Stimulated activated CD8-positive, alpha-beta memory T cell treated with anti-CD3 and anti-CD28 coated beads, Interleukin-15, amount 100 ng/mL, for 24 hours (primary cell): ENCODE results near the gene BFSP1.

Experiments
- DNase-seq: peaks from one replicate; pipeline ENCODE4 v3.0.0-alpha.2; 2020; ENCODE audit warnings: low read depth

The BFSP1 gene

GRCh38 chr20:17557675-17558006, 26.5 kb upstream of the BFSP1 start:
- DNase-seq: no peak

GRCh38 chr20:17556837-17557674, 25.9 kb upstream of the BFSP1 start:
- no peak for DNase-seq

- no peak for DNase-seq
These were observed 23.9 kb upstream of the BFSP1 start for GRCh38 chr20:17555106-17555505.

GRCh38 chr20:17549131-17549530, 18.0 kb upstream of the BFSP1 start:
- no peak for DNase-seq

GRCh38 chr20:17545127-17545526, 13.9 kb upstream of the BFSP1 start:
- no peak for DNase-seq

- no peak for DNase-seq
These were observed 12.5 kb upstream of the BFSP1 start for GRCh38 chr20:17543531-17544131.

- no peak for DNase-seq
These were observed 11.8 kb upstream of the BFSP1 start for GRCh38 chr20:17542993-17543412.

- DNase-seq: no peak
These were observed 11.3 kb upstream of the BFSP1 start for GRCh38 chr20:17542481-17542880.

GRCh38 chr20:17541996-17542395, 10.8 kb upstream of the BFSP1 start:
- DNase-seq: no peak

- no peak for DNase-seq
These were observed 10.4 kb upstream of the BFSP1 start for GRCh38 chr20:17541596-17541995.

- no peak for DNase-seq
These were observed 7.5 kb upstream of the BFSP1 start for GRCh38 chr20:17538517-17539170.

- no peak for DNase-seq
These were observed 6.8 kb upstream of the BFSP1 start for GRCh38 chr20:17537959-17538358.

- peak; percentile 12 for DNase-seq
These were observed 5.8 kb upstream of the BFSP1 start for GRCh38 chr20:17536944-17537444.

GRCh38 chr20:17534077-17534476, 2.9 kb upstream of the BFSP1 start:
- DNase-seq: no peak

GRCh38 chr20:17533396-17533795, 2.2 kb upstream of the BFSP1 start:
- DNase-seq: no peak

GRCh38 chr20:17531665-17532025, 466 bp upstream of the BFSP1 start:
- DNase-seq: no peak

GRCh38 chr20:17530153-17530552, 1.0 kb downstream of the BFSP1 start:
- no peak for DNase-seq

- DNase-seq: no peak
These were observed 1.6 kb downstream of the BFSP1 start for GRCh38 chr20:17529586-17529985.

GRCh38 chr20:17525650-17526049, 5.5 kb downstream of the BFSP1 start:
- no peak for DNase-seq

- DNase-seq: no peak
These were observed 6.0 kb downstream of the BFSP1 start for GRCh38 chr20:17525132-17525531.

GRCh38 chr20:17524560-17524959, 6.6 kb downstream of the BFSP1 start:
- DNase-seq: no peak

GRCh38 chr20:17523326-17523725, 7.9 kb downstream of the BFSP1 start:
- DNase-seq: no peak

GRCh38 chr20:17522528-17522927, 8.7 kb downstream of the BFSP1 start:
- no peak for DNase-seq
